Measurements from ENCODE around the gene RASAL2.

DNA sequence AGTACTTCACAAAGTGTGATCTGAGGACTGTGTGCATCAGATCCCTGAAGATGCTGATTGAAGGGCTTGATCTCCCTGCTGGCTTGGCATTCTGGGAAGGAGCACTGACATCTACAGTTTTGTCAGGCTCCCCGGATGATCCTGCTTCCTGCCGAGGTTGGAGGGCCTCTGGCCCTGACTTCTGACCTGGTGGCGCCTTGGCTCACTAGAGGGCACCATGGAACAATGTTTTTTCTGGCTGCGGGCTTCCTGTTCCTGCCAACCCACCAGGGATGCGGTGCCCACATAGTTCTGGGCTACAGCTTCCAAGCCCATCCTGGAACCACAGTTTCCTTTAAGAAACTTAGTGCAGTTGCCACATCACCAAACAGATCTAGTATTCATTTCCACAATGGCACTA is 38.8 kb upstream of the RASAL2 start:
- TF ChIP-seq, protein P1, sequence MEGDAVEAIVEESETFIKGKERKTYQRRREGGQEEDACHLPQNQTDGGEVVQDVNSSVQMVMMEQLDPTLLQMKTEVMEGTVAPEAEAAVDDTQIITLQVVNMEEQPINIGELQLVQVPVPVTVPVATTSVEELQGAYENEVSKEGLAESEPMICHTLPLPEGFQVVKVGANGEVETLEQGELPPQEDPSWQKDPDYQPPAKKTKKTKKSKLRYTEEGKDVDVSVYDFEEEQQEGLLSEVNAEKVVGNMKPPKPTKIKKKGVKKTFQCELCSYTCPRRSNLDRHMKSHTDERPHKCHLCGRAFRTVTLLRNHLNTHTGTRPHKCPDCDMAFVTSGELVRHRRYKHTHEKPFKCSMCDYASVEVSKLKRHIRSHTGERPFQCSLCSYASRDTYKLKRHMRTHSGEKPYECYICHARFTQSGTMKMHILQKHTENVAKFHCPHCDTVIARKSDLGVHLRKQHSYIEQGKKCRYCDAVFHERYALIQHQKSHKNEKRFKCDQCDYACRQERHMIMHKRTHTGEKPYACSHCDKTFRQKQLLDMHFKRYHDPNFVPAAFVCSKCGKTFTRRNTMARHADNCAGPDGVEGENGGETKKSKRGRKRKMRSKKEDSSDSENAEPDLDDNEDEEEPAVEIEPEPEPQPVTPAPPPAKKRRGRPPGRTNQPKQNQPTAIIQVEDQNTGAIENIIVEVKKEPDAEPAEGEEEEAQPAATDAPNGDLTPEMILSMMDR (IDR thresholded peaks at IDR 0.05; ENCODE audit: insufficient read depth, low read length, poor library complexity, severe bottlenecking) = peak; percentile 34
- no peak for TF ChIP-seq EZH2phosphoT487 (conservative IDR thresholded peaks at IDR 0.05; ENCODE audit: low read length)
